Kidney epithelial cell (primary cell): ENCODE results near the gene IL17RD. TPM values are rescaled to one million over a fixed set of nuclear protein-coding genes. Genes with fewer than 3 reads are reported as not detected.

ENCODE experiments used
- DNase-seq: peaks from one replicate; pipeline ENCODE4 v3.0.0-alpha.2; 2010; ENCODE audit warnings: low read depth
- H3K27me3 ChIP-seq: 2 replicates; pipeline ENCODE4 v1.6.0; 2011; ENCODE audit warnings: low read length; ENCODE audit not compliant: control insufficient read depth, insufficient read depth
- H3K36me3 ChIP-seq: 2 replicates; pipeline ENCODE4 v1.5.1; 2011; ENCODE audit warnings: low read length; ENCODE audit not compliant: control insufficient read depth, insufficient read depth
- H3K4me3 ChIP-seq: 2 replicates; pipeline ENCODE4 v1.5.1; 2011; ENCODE audit warnings: low read depth, mild to moderate bottlenecking, control low read depth, low read length
- total RNA-seq: library from RNA; depleted of rRNA; stranded (reverse); fragments of >200 nt; gene quantifications from 2 replicates; pipeline ENCODE4 v1.2.3, GENCODE V29; 2015
- TF ChIP-seq, protein P1 (sequence below): IDR thresholded peaks from 2 replicates; pipeline ENCODE4 v1.5.1; 2011; ENCODE audit warnings: mild to moderate bottlenecking, moderate library complexity, low read length, control low read depth, inconsistent platforms; ENCODE audit not compliant: insufficient read depth, poor library complexity, severe bottlenecking

Gene IL17RD
- total RNA-seq, 1 donor from 2014 or later, result 25.7 TPM

DNA sequence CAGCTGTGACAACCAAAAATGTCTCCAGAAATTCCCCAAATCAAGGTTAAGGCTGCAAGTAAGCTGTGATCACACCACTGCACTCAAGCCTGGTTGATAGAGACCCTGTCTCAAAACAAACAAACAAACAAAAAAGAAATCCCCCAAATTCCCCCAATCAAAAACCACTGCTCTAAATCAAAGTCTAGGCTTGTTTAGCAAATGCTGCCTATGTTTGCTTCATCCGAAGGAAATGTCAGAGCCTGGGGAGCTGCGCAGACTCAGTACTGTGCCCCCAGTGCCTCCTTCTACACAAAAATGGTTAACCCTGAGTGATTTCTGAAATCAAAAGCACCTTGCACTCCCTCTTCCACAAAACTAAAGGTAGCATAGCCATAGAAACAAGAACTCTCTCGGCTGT lies 13.4 kb downstream of the IL17RD start:
- no peak for DNase-seq
- Histone ChIP-seq H3K4me3 (no peak overlapping the region), H3K36me3 (no peaks in the 10 kb centered on the region), H3K27me3 (no peaks in the 10 kb centered on the region)
- TF ChIP-seq, protein P1, sequence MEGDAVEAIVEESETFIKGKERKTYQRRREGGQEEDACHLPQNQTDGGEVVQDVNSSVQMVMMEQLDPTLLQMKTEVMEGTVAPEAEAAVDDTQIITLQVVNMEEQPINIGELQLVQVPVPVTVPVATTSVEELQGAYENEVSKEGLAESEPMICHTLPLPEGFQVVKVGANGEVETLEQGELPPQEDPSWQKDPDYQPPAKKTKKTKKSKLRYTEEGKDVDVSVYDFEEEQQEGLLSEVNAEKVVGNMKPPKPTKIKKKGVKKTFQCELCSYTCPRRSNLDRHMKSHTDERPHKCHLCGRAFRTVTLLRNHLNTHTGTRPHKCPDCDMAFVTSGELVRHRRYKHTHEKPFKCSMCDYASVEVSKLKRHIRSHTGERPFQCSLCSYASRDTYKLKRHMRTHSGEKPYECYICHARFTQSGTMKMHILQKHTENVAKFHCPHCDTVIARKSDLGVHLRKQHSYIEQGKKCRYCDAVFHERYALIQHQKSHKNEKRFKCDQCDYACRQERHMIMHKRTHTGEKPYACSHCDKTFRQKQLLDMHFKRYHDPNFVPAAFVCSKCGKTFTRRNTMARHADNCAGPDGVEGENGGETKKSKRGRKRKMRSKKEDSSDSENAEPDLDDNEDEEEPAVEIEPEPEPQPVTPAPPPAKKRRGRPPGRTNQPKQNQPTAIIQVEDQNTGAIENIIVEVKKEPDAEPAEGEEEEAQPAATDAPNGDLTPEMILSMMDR, result no peak

DNA sequence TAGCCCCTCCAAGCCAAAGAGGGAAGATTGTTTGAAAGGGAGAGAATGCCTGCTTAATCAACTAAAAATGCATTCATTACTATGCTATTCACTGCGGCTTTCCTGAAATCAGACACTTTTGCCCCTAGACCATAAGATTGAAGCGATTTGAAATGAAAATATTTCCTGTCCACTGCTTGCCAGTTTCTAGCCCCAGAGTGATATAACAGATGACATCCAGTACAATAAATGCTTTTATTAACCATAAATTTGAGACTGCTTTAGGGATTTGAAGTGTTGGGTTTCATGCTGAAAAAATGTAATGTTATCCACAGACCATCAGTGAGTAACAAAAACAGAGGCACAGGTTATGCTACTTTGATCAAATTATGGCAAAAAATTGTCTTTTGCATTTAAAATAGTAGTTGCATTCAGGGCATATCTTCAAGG lies 14.1 kb downstream of the IL17RD start:
- no peak for DNase-seq
- no peak overlapping the region for H3K4me3 ChIP-seq
- no peaks in the 10 kb centered on the region for H3K36me3 ChIP-seq
- TF ChIP-seq, protein P1, result no peak
- H3K27me3 ChIP-seq, result no peaks in the 10 kb centered on the region

DNA sequence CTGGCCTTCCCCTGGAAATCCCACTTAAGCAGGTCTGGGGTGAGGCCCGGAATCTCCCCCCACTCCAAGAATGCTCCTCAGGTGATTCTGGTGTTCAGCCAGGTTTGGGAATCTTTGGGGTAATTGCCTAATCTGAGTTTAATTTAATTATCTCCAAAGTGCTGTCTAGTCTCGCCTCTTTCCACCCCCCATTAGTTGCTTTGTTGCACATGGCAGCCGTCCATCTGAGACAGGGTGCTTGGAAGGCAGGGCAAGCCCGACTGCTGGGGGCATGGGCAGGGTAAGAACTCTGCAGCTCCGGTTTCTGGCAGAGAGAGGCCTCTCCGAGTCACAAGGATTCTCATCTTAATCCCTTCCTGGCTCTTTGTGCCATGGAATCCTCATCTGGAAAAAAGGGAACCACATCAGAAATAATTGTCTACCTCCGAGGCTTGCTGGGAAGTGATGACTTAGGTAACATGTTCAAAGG lies 15.0 kb downstream of the IL17RD start:
- DNase-seq, result no peak
- H3K4me3 ChIP-seq, result no peak overlapping the region
- H3K36me3 ChIP-seq, result no peaks in the 10 kb centered on the region
- TF ChIP-seq, protein P1, result no peak
- no peaks in the 10 kb centered on the region for H3K27me3 ChIP-seq

DNA sequence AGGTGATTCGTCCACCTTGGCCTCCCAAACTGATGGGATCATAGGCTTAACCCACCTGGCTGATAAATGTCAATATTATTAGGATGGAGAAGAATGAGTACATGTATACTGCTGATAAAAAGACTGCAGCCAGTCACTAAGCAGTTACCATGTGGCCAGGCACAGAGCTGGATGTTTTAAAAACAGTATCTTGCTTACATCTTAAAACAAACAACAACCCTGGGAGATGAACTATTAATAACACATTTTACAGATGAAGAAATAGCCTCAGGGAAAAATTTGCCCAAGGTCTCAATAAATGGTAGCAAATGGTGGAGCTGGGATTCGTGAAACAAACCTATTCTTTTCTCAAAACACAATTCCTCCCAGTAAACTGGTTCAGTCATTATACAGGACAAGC lies 18.1 kb downstream of the IL17RD start:
- no peak for DNase-seq
- TF ChIP-seq, protein P1, result no peak
- Histone ChIP-seq H3K27me3 (no peaks in the 10 kb centered on the region), H3K36me3 (no peaks in the 10 kb centered on the region), H3K4me3 (no peak overlapping the region)

DNA sequence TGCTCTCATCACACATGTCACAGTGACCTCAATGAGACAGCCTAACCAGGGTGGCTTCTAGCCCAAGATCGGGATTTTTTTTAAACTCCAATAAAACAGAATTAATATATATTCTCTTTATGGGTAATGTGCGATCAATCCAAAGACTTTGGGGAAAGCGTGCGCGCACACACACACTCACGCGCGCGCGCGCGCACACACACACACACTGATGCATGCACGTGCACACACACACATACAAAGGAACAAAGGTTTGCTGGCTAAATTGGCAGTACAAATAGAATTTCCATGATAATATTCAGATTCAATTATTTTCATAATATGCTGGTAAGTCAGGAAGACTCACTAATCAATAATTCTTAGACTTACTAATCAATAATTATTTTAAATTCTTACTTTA lies 19.3 kb downstream of the IL17RD start:
- TF ChIP-seq, protein P1, result no peak
- no peaks in the 10 kb centered on the region for H3K36me3 ChIP-seq
- no peaks in the 10 kb centered on the region for H3K27me3 ChIP-seq
- DNase-seq, result no peak
- no peak overlapping the region for H3K4me3 ChIP-seq

DNA sequence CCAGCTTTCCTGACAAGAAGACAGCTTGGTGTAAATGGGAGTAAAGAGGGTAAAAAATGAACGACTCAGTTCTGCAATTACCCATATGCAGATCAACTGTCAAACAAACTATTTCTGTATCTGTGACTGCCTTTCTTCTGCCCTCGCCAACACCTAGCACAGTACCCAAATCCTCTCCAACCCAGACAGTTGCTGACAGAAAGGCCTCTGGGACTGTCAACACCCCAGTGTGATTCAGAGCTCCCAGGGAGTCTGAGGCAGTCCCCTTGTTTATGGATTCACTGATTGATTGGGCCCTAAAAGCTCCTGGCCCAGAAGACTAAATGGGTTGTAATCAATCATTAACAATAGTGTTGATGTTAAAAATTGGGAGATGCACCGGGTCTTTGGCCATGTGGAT lies 20.2 kb downstream of the IL17RD start:
- H3K27me3 ChIP-seq, result no peaks in the 10 kb centered on the region
- TF ChIP-seq, protein P1, result no peak
- no peaks in the 10 kb centered on the region for H3K36me3 ChIP-seq
- no peak overlapping the region for H3K4me3 ChIP-seq
- DNase-seq, result no peak
